Activated CD4-positive, alpha-beta T cell treated with anti-CD3 and anti-CD28 coated beads, Interleukin-2, amount 50 U/mL, for 24 hours (primary cell): ENCODE measurements around the gene MICAL2.

ENCODE experiments used
- DNase-seq, 2 donors: peaks; one replicate each; pipeline ENCODE4 v3.0.0-alpha.2; 2020; ENCODE audit warnings: low read depth in 1 of 2, low spot score in 1 of 2

The MICAL2 gene

GRCh38 chr11:12114193-12115033 is 4.0 kb downstream of the MICAL2 start:
- DNase-seq, result no peak

GRCh38 chr11:12116425-12117032 is 6.1 kb downstream of the MICAL2 start:
- no peak for DNase-seq

- DNase-seq, result no peak
Measured at GRCh38 chr11:12117200-12117599, 6.8 kb downstream of the MICAL2 start.

DNA sequence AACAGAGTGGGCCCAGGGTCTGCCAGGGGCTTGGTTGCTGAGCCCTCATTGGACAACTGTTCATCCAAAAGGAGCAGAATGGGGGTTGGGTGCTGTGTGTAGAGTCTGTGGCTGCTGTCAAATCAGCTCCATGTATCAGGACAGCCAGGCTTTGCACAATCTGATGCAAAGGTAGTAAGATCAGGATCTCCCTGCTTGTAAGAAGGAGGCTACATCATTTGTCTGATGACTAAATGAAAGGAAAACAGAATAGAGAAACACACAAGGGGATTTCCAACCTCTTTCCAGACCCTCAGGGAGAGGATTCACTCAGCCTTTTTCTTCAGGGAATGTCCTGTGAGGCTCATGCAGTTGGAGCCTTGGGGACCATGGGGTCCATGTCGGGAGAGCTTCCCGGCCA is 7.2 kb downstream of the MICAL2 start:
- DNase-seq, result no peak

GRCh38 chr11:12118949-12119348 is 8.6 kb downstream of the MICAL2 start:
- DNase-seq, result no peak

GRCh38 chr11:12119502-12119901 is 9.1 kb downstream of the MICAL2 start:
- no peak for DNase-seq

DNA sequence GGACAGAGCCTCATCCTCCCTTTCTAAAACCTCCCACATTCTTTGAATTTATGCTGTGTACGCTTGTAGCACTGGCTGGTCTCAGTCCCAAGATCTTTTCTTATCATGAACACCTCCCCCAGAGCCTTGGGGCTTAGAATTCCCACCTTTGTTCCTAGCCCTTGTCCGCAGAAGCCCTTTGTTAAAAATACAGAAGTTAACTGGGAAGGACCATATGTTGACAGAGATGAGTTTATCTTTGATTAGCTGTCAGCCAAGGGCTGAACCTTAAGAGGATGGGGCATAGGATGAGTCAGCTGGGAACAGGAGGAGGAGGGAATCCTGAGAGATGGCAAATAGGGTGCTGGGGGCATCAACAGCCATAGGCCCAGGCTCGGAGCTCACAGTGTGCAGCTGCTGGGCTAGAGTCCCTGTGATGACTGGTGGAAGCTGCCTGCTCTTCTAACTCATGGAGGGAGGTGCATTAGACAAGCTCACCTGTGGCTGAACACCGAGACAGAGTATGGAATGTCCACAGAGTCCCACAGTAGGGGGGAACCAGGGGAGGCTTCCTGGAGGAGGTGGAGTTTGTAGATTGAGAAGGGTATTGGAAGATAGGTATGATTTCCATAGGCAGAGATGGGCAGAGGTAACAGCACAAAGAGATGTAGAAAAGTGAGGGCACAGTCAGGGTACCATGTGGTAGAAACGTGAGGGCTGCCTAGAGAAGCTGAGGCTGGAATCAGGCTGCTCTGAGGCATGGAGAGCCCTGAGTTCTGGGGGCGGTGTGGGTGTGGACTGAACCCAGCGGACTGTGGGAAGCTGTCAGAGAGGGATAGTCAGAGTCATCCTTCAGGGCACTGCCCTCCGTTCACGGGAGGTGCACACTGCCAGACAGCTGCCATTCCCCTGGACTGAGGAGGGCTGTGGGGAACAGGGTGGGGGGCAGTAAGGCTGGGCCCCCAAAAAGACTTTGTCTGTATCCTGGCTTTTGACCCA is 9.9 kb downstream of the MICAL2 start:
- DNase-seq, result no peak

GRCh38 chr11:12121011-12121410 is 10.6 kb downstream of the MICAL2 start:
- DNase-seq, result no peak

DNA sequence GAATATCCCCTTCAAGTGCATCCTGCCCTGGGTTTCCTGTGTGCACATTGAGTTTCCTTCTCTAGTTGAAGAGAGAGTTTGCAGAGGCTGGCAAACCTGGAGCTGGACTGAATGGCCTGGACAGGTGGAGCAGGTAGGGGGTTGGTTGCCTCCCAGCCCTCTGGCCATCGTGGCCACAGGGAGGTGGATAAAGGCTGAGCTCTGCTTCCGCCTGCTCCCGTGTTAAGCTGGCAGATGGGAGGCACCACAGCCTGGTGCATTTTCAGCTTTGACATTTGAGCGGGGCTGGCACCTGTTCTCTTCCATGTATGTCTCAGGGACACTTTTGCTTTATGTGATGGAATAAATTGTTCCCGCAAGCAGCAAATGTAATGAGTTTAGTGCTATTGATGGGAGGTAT is 11.1 kb downstream of the MICAL2 start:
- DNase-seq, result no peak

GRCh38 chr11:12122083-12122482 is 11.7 kb downstream of the MICAL2 start:
- DNase-seq, result no peak

DNA sequence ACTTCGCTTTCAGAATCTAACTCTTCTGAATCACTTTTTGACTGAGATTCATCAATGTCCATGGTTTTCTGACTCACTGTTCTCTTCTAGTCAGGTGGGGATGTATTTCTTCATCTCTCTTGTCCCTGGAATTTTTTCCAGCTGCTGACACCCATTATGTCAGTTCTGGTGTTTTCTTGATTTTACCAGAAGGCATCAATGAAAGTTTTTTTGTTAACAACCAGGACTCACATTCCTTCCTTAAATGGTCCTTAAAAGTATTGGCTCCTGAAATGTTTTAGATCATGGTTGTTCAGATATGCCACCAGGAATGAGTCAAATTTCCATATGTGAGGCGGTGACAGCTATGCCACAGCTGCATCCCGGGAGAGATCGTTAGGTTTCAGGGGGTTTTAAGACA is 12.9 kb downstream of the MICAL2 start:
- DNase-seq, result no peak

DNA sequence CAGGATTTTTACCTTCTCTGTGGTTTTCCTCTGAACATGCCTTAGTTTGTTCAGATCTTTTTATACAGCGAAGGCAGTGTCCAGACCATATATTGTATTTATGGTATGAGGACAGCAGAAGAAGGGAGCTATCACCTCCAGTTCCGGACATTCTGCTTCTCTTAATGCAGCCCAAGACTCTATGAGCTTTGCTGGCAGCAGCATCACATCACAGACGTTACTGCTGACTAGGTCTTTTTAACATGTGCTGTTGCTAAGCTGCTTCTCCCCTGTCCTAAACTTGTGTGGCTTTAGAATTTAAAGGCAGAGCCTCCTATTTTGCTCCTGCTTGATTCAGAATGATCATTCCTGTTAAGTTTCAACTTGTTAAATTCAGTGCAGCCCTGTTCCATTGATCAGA is 13.4 kb downstream of the MICAL2 start:
- DNase-seq, result no peak

GRCh38 chr11:12124306-12124705 is 13.9 kb downstream of the MICAL2 start:
- DNase-seq, result no peak

GRCh38 chr11:12125609-12126149 is 15.3 kb downstream of the MICAL2 start:
- no peak for DNase-seq

DNA sequence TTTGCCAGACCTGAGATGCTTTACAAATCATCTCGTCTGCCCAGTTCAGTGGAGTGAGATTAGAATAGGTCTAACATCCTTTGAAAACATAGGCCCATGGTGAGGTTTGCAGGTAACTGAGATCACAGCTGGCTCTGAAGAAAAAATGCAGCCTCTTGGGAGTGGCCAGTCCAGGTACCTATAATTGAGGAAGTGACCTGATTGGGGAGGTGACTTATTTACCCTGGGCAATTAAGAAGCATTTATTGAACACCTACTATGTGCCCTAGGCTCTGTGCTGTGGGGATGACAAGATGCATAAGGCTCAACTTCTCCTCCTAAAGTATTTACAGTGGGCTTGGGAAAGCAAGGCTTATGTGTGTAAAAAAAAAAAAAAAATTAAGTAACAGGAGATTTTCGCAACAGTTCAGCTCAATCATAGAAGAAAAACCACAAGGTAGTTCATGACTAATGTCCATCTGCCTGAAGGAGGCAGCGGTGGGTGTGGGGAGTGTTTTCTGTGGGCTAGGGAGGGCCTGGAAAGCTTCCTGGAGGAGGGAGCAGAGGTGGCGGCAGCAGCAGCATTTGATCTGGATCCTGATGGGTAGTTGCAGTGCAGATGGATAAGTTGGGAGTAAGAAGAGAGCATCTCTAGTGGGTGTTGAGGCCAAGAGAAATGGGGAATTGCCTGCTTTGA is 16.1 kb downstream of the MICAL2 start:
- DNase-seq, result no peak

GRCh38 chr11:12127206-12127898 is 17.0 kb downstream of the MICAL2 start:
- DNase-seq, result no peak

- DNase-seq, result no peak
Measured at GRCh38 chr11:12128301-12128751, 17.9 kb downstream of the MICAL2 start.

DNA sequence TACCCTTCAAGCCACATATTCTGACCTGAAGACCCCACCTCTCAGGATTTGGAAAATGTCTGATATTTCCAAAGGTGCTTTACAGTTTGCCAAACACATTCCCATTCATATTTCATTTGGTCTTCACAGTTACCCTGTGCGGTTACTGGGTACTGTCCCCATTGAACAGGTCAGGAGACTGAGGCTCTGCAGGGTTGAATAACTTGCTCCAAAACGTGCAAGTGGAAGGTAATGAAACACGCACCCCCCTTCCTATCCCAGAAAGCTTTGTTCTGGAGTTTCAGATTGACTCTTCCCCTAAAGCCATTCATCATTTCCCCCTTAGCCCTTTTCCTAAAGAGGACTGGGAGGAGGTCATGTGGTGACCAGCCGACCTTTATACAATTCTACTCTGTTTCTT is 18.8 kb downstream of the MICAL2 start:
- no peak for DNase-seq

GRCh38 chr11:12130180-12130980 is 20.0 kb downstream of the MICAL2 start:
- DNase-seq, result no peak
